Measurements from ENCODE around the gene PGRMC2.

DNA sequence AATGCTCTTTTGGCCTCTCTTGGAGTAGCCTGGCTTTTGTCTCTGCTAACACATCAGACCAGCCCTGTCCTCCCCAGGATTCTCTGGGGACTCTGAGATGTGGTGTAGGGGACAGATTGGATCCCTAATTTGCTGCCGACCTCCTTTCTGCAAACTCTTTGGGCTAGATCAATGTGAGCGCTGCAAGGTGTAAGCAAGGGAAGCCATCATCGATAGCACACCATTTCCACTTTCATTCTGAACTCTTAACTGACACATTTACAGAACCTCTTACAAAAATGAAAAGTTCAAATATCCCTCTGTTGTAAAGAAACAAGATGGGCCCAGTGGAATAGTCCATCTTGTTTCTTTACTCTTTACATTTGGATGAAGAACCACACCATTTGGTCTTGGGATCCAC, 46.6 kb downstream of the PGRMC2 start:
- no peak for TF ChIP-seq POLR2A (IDR thresholded peaks at IDR 0.05)
- TF ChIP-seq, protein P1, sequence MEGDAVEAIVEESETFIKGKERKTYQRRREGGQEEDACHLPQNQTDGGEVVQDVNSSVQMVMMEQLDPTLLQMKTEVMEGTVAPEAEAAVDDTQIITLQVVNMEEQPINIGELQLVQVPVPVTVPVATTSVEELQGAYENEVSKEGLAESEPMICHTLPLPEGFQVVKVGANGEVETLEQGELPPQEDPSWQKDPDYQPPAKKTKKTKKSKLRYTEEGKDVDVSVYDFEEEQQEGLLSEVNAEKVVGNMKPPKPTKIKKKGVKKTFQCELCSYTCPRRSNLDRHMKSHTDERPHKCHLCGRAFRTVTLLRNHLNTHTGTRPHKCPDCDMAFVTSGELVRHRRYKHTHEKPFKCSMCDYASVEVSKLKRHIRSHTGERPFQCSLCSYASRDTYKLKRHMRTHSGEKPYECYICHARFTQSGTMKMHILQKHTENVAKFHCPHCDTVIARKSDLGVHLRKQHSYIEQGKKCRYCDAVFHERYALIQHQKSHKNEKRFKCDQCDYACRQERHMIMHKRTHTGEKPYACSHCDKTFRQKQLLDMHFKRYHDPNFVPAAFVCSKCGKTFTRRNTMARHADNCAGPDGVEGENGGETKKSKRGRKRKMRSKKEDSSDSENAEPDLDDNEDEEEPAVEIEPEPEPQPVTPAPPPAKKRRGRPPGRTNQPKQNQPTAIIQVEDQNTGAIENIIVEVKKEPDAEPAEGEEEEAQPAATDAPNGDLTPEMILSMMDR (IDR thresholded peaks at IDR 0.05 in 4 of 5, conservative IDR thresholded peaks at IDR 0.05 in 1 of 5) = no peak

Measured in gastrocnemius medialis (tissue), 4 donors.